GM15510 (cell line): ENCODE measurements around the gene OTOP1.

Source experiments
- POLR2A ChIP-seq: IDR thresholded peaks from 3 replicates; pipeline ENCODE4 v1.6.1; 2011; ENCODE audit warnings: borderline replicate concordance; ENCODE audit not compliant: insufficient read length; ENCODE audit errors: extremely low read depth

Gene OTOP1

DNA sequence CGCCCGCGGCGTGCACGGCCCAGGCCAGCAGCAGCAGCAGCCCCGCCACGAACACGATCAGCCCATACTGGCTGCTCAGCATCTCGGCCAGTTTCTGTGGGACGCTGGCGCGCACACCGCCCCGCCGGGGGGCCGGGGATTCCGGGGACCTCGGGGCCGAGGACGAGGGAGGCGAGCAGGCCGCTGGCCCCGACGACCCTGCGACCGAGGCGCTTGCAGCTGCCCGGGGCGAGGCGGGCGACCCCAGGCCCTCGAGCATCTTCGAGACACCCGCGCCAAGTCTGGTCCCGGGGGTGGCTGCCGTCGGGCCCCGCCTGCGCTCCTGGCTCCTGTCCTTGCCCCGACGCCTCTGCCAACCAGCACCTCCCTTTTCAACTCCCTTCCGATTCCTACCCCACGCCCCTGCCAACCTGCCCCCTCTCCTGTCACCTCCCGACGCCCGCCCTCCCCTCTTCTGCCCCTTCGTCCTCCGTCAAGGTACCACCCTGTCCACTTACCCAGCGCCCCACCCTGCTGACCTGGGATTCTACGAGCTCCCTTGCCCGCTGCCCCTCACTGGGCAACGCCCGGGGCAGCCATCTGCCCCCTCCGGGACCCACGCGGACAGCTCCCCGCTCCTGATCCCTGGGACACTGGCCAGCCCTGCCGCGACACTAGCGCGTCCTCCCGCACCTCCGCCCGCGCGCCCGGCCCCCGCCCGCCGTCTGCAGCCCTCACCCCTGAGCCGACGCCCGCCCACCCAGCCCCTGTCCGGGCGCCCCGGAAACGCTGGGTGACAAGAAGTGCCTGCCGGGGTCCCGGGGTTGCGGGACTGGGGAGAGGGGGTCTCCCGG lies at the start of gene OTOP1:
TSS of gene OTOP1 (minus strand) at position 324 of the 833 bp plus-strand sequence. CDS start at position 259, 65 bp downstream.
- no peak for TF ChIP-seq POLR2A

DNA sequence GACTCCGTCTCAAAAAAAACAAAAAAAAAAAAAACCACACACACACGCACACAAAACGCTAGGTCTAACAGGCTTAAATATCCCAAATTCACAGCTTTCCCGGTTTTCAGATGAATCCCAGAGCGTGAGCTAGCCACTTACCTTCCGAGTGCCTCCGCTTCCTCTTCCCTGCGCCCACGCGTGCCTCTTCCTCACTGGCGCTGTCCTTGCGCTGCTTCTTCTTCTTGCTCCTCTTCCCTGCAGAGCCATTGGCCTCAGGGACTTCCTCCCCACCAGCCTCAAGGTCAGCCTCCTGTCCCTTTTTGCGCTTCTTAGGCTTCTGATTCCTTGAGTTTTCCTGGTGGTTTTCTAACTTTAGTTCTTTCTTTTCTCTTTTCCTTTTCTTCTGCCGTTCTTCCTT lies 47.5 kb upstream of the OTOP1 start:
- TF ChIP-seq POLR2A = no peak

DNA sequence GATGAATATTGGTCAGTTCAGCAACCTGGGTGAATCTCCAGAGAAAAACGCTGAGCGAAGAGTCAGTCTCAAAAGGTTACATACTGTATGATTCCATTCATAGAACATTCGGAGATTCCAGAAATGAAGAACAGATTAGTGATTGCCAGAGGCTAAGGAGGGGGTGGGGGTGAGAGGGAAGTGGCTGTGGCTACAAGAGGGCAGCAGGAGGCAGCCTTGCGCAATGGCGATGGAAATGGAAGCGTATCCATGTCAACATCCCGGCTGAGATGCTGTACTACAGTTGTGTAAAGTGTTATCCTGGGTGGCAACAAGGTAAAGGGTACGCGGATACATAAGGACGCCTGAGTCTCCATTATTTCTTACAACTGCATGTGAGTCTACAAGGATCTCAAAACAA lies 45.2 kb upstream of the OTOP1 start:
- TF ChIP-seq POLR2A = no peak

GRCh38 chr4:4270529-4270928 lies 43.8 kb upstream of the OTOP1 start:
- no peak for TF ChIP-seq POLR2A

DNA sequence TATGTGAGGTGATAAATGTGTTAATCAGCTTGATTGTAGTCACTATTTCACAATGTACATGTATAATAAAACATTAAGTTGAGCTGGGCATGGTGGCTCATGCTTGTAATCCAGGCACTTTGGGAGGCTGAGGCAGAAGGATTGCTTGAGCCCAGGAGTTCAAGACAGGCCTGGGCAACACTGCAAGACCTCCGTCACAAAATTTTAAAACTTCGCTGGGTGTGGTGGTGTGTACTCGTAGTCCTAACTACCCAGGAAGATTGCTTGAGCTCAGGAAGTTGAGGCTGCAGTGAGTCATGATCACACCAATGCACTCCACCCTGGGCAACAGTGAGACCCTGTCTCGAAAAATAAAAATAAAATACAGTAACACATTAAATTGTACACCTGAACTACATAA lies 43.1 kb upstream of the OTOP1 start:
- TF ChIP-seq POLR2A = no peak

DNA sequence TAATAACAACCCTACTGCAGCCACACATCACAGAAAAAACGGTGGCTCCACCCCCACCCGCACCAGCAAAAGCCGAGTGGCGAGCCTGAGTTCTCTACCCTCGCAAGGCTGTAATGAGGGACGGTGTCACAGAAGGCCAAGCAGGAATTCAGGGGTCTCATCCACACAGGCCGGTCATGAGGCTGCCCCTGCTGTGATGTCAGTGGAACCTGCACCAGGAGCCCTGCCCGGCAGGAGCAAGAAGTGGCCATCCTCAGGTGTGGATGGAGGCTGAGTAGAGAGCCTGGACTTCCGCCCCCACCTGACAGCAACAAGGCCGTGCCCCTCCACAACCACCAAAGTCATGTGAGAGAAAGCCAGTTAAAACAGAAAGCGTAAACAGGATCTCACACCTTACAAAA lies 42.6 kb upstream of the OTOP1 start:
- no peak for TF ChIP-seq POLR2A

DNA sequence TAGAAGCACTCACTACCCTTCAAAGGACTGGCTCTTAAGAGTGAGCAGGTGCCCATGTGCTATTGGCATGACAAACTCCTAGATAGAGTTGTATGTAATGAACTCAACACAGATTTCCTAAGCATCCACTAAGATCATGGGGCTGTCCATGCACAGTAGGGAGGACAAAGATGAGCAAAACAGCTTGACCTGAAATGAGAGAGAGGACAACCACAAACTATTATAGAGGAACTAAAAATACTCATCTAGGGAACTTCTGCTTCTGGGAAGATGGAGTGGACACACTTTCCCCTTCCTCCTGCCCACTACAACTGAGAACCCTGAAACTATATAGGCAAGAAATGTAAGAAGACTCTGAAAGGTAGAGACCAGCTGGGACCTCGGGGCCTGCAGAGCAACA lies 42.0 kb upstream of the OTOP1 start:
- no peak for TF ChIP-seq POLR2A

DNA sequence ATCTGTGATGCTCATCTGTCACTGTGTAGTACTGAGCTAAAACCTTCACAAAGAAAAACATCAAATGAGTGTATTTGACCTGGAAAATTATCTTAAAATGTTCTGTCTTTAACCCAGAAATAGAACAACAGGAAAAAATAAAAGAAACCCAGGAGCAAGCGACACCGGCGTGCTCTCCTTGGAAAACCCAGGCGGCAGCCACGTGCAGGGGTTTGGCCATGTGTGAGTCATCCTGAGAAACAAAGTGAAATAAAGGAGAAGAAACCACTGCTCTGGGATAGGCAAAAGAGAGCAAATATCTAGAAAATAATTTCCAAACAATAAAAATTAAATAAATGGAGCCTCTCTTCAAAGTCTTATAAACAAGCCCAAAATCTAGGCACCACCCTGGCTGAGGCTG lies 41.3 kb upstream of the OTOP1 start:
- no peak for TF ChIP-seq POLR2A

DNA sequence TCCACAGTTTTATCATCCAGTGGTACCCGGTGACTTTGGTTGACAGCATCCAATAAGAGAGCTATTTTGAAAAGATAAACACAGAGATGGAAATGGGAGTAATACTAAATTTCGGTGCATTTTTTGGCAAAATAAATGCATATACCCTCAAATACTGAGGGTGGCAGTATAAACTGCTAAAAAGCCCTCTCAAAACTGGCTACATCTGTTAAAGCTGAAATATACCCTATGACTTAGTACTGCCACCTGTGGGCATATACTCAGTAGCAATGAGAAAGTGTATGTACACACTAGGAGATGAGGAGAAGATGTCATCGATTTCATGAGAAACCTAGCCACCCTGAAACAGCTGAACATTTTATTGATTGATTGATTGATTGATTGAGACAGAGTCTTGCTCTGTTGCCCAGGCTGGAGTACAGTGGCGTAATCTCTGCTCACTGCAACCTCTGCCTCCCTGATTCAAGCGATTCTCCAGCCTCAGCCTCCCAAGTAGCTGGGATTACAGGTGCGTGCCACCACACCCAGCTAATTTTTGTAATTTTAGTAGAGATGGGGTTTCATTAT lies 33.5 kb upstream of the OTOP1 start:
- TF ChIP-seq POLR2A = no peak

DNA sequence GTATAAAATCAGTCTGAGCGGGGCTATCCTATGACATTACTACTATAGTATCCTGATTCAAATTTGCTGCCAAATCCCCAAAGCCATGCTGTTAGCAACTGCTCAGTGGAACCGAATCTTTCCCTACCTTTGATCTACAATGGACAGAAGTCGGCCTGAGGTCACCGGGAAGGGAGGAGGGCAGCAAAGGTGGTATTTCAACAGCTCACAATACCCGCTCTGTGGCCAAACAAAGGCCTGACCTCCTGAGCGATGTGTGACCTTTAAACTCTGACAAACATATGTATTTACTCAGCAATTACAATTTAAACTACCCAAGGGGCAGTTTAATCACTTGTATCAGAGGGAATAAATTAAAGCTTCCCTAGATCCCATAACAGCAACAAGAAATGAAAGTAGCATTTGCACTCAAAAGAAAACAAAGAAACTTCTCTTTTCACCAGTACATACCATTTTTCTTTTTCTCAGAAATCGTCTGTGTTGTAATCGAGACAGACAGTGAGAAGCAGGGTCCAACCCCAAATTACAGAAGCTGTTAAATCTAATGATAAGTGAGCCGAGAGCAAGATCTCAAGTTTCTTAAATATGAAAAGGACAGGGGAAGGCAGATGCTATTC lies 32.9 kb upstream of the OTOP1 start:
- no peak for TF ChIP-seq POLR2A

- TF ChIP-seq POLR2A = no peak
Observed at GRCh38 chr4:4256799-4257198, 30.1 kb upstream of the OTOP1 start.

GRCh38 chr4:4254666-4255065 lies 27.9 kb upstream of the OTOP1 start:
- TF ChIP-seq POLR2A = no peak

GRCh38 chr4:4254199-4254598 lies 27.5 kb upstream of the OTOP1 start:
- no peak for TF ChIP-seq POLR2A

DNA sequence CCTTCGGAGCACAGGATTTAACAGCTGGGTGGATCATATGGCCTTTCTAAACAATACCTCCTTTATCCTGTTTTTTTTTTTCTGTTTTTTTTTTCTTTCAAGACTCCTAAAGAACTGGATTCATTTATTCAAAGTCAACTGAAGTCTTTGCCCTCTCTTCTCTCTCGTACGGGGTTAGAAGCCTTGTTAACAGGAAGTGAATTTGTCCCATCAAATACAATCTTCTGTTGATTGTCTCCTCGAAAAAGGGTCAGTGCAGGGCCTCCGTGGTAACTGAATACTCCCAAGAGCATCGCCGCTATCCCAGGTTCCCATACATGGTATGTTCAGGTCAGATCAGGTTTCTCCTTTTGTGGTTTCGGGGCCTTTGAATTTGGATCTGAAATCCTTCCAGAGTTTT lies 23.1 kb upstream of the OTOP1 start:
- TF ChIP-seq POLR2A = no peak

GRCh38 chr4:4248885-4249203 lies 22.1 kb upstream of the OTOP1 start:
- no peak for TF ChIP-seq POLR2A

- TF ChIP-seq POLR2A = peak; percentile 91
Observed at GRCh38 chr4:4248029-4248884, 21.5 kb upstream of the OTOP1 start, which contains the start of gene TMEM128. TSS of gene TMEM128 (minus strand) at chr4:4248223. CDS start at chr4:4248202, 21 bp downstream.

- no peak for TF ChIP-seq POLR2A
Observed at GRCh38 chr4:4247696-4248028, 20.9 kb upstream of the OTOP1 start.
